Measurements from ENCODE around the gene MDM1. TPM values are rescaled to one million over a fixed set of nuclear protein-coding genes. Genes with fewer than 3 reads are reported as not detected.

MDM1 gene
- total RNA-seq, 1 donor from 2014 or later: 4.6 TPM

Other genes starting within 250 kb of the MDM1 start
- gene IFNG, start 172.6 kb downstream of the MDM1 start, total RNA-seq: 0.63 TPM
- gene IL26, start 106.6 kb downstream of the MDM1 start, total RNA-seq: not detected
- not detected for gene IL22, start 78.8 kb downstream of the MDM1 start, total RNA-seq

Measured in left lobe of liver (tissue), 1 donor.